ENCODE results near the gene ELP5. TPM values are rescaled to one million over a fixed set of nuclear protein-coding genes. Genes with fewer than 3 reads are reported as not detected.
A peak's percentile ranks its signal among the peaks of the same experiment; 100 is the strongest.

The ELP5 gene
- total RNA-seq, 2 donors from 2014 or later: 28.1 to 70.7 TPM

GRCh38 chr17:7285679-7286078 lies 33.7 kb downstream of the ELP5 start:
- Histone ChIP-seq H3K27ac (peak overlapping the region in 1 of 2 donors; percentile 16), H3K9me3 (no peaks in the 10 kb centered on the region), H3K27me3 (no peaks in the 10 kb centered on the region), H3K36me3 (peaks cover 32% of the 10 kb centered on the region), H3K4me3 (no peak overlapping the region), H3K4me1 (peaks cover 0 to 38% of the 10 kb centered on the region in 2 donors)
- no peak for TF ChIP-seq CTCF (IDR thresholded peaks at IDR 0.05)
- no peak for DNase-seq (ENCODE audit: low spot score)

DNA sequence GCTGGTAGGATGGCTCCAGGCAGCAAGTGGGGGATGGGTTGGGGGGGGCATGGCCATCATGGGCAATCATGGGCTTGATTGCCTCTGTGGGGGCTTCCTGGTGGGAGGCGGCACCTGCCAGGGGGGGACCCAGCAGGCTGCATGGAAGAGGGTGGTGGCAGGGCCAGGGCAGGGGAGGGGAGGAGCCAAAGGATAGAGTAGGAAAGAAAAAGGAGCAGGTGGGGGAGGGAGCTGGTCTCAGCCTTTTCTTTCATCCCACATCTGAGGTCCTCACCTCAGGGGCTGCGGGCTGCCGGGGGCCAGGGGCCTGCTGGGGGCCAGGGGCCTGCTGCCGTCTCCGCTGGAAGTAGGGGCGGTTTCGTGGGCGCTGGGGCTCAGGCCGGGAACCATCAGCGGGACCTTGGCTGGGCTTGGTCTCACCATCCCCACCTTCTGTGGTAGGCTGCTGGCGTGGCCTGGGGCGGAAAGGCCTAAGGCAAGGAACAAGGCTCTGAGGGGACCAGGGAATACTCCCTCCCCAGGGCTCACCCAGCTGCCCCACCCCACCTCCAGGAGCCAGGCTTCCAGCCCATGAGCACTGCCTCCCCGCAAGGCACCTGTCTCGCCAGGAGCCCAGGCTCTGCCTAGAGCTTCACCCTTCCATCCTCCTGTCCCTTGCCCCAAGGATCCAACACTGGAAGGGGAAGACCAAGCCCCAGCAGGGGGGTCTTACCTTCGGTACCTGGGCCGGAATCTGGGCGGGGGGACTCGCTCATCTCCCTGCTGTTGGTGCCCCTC lies 37.4 kb downstream of the ELP5 start:
- H3K27me3 ChIP-seq: peaks cover 0 to 8% of the 10 kb centered on the region in 2 donors
- H3K4me1 ChIP-seq: peaks cover 0 to 45% of the 10 kb centered on the region in 2 donors
- no peaks in the 10 kb centered on the region for H3K9me3 ChIP-seq
- no peak for DNase-seq (ENCODE audit: low spot score)
- H3K27ac ChIP-seq: peak overlapping the region; percentile 16 to 78
- peaks cover 24% of the 10 kb centered on the region for H3K36me3 ChIP-seq
- no peak overlapping the region for H3K4me3 ChIP-seq
- TF ChIP-seq CTCF (IDR thresholded peaks at IDR 0.05): no peak

- Histone ChIP-seq H3K4me1 (peaks cover 0 to 52% of the 10 kb centered on the region in 2 donors), H3K27ac (peak overlapping the region; percentile 58 to 78), H3K9me3 (no peaks in the 10 kb centered on the region), H3K27me3 (peaks cover 0 to 8% of the 10 kb centered on the region in 2 donors), H3K36me3 (peaks cover 17% of the 10 kb centered on the region), H3K4me3 (no peak overlapping the region)
- no peak for TF ChIP-seq CTCF (IDR thresholded peaks at IDR 0.05)
- no peak for DNase-seq (ENCODE audit: low spot score)
These were observed 38.2 kb downstream of the ELP5 start for GRCh38 chr17:7290166-7290565.

- no peak for TF ChIP-seq CTCF (IDR thresholded peaks at IDR 0.05)
- H3K4me1 ChIP-seq: peaks cover 0 to 57% of the 10 kb centered on the region in 2 donors
- H3K27me3 ChIP-seq: peaks cover 0 to 8% of the 10 kb centered on the region in 2 donors
- peaks cover 11% of the 10 kb centered on the region for H3K36me3 ChIP-seq
- H3K9me3 ChIP-seq: no peaks in the 10 kb centered on the region
- H3K27ac ChIP-seq: peak overlapping the region; percentile 58 to 78
- DNase-seq (ENCODE audit: low spot score): no peak
- no peak overlapping the region for H3K4me3 ChIP-seq
These were observed 38.7 kb downstream of the ELP5 start for GRCh38 chr17:7290685-7291084.

DNA sequence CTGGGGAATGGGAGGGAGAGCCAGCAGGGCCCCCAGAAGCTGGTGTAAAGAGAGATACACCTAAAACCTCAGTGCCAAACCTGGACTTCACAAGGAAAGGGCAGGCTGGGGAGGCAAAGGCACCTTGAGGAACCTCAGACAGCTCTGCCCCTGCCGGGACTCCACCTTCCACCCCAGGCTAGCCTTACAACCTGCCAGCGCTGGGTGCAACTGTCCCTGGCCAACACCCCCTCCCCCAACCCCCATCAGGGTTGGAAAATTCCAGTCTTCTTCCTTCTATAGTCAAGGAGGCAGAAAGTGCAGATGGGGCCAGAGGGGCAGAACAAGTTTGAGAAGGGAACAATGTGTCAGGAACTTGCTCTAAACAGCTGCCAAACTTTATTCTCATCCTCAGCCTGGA lies 40.2 kb downstream of the ELP5 start:
- DNase-seq (ENCODE audit: low spot score): no peak
- H3K36me3 ChIP-seq: no peaks in the 10 kb centered on the region
- H3K4me1 ChIP-seq: peaks cover 0 to 69% of the 10 kb centered on the region in 2 donors
- peaks cover 0 to 8% of the 10 kb centered on the region in 2 donors for H3K27me3 ChIP-seq
- TF ChIP-seq CTCF (IDR thresholded peaks at IDR 0.05): no peak
- no peaks in the 10 kb centered on the region for H3K9me3 ChIP-seq
- no peak overlapping the region for H3K4me3 ChIP-seq
- H3K27ac ChIP-seq: peak overlapping the region; percentile 78 to 81

Data from right atrium auricular region (tissue), 2 donors.